HG02610 (cell line): ENCODE measurements around the gene SDK2.

ENCODE experiments used
- ATAC-seq: cut with Tn5 transposase; IDR thresholded peaks from one replicate; pipeline ENCODE4 v1.9.1; 2021; ENCODE audit warnings: mild to moderate bottlenecking, moderate library complexity; ENCODE audit not compliant: unreplicated experiment

Gene SDK2

GRCh38 chr17:73350864-73351263 lies 293.4 kb downstream of the SDK2 start:
- no peak for ATAC-seq

GRCh38 chr17:73349647-73350046 lies 294.6 kb downstream of the SDK2 start:
- ATAC-seq = no peak

GRCh38 chr17:73349138-73349537 lies 295.1 kb downstream of the SDK2 start:
- no peak for ATAC-seq

GRCh38 chr17:73348829-73349095 lies 295.5 kb downstream of the SDK2 start:
- ATAC-seq = no peak

GRCh38 chr17:73348018-73348828 lies 296.0 kb downstream of the SDK2 start:
- no peak for ATAC-seq

GRCh38 chr17:73347351-73347750 lies 296.9 kb downstream of the SDK2 start:
- ATAC-seq = no peak

- no peak for ATAC-seq
These were observed 297.6 kb downstream of the SDK2 start for GRCh38 chr17:73346501-73347162.

GRCh38 chr17:73343739-73344454 lies 300.3 kb downstream of the SDK2 start:
- ATAC-seq = no peak

GRCh38 chr17:73343168-73343634 lies 301.0 kb downstream of the SDK2 start:
- no peak for ATAC-seq

- no peak for ATAC-seq
These were observed 301.6 kb downstream of the SDK2 start for GRCh38 chr17:73342541-73343167.

GRCh38 chr17:73342050-73342522 lies 302.2 kb downstream of the SDK2 start:
- no peak for ATAC-seq

- no peak for ATAC-seq
These were observed 302.7 kb downstream of the SDK2 start for GRCh38 chr17:73341350-73342049.

- no peak for ATAC-seq
These were observed 304.1 kb downstream of the SDK2 start for GRCh38 chr17:73340093-73340596.

- no peak for ATAC-seq
These were observed 305.6 kb downstream of the SDK2 start for GRCh38 chr17:73338566-73339197.

GRCh38 chr17:73338050-73338521 lies 306.2 kb downstream of the SDK2 start:
- ATAC-seq = no peak

GRCh38 chr17:73337330-73337710 lies 306.9 kb downstream of the SDK2 start:
- no peak for ATAC-seq

- no peak for ATAC-seq
These were observed 307.6 kb downstream of the SDK2 start for GRCh38 chr17:73336408-73337329.

- no peak for ATAC-seq
These were observed 308.4 kb downstream of the SDK2 start for GRCh38 chr17:73335591-73336407.
